NB4 (cell line): ENCODE data around the gene TGFBR3.

Source experiments
- DNase-seq: peaks from one replicate; pipeline ENCODE4 v3.0.0; 2010; ENCODE audit warnings: low read depth
- H3K4me3 ChIP-seq: one replicate; pipeline ENCODE4 v1.5.1; 2011; ENCODE audit warnings: mild to moderate bottlenecking, low read depth, low read length, moderate library complexity
- MYC ChIP-seq: IDR thresholded peaks from 2 replicates; pipeline ENCODE4 v1.6.1; 2011; ENCODE audit warnings: low read depth, low read length
- POLR2A ChIP-seq: IDR thresholded peaks from 2 replicates; pipeline ENCODE4 v1.6.1; 2011; ENCODE audit warnings: mild to moderate bottlenecking; ENCODE audit not compliant: insufficient read length; ENCODE audit errors: extremely low read depth
- TF ChIP-seq, protein P1 (sequence below): IDR thresholded peaks from 2 replicates; pipeline ENCODE4 v1.6.1; 2011; ENCODE audit warnings: low read depth, low read length
- TF ChIP-seq, protein P2 (sequence below): IDR thresholded peaks from one replicate; pipeline ENCODE4 v1.5.1; 2012; ENCODE audit warnings: low read depth, low read length

The TGFBR3 gene

DNA sequence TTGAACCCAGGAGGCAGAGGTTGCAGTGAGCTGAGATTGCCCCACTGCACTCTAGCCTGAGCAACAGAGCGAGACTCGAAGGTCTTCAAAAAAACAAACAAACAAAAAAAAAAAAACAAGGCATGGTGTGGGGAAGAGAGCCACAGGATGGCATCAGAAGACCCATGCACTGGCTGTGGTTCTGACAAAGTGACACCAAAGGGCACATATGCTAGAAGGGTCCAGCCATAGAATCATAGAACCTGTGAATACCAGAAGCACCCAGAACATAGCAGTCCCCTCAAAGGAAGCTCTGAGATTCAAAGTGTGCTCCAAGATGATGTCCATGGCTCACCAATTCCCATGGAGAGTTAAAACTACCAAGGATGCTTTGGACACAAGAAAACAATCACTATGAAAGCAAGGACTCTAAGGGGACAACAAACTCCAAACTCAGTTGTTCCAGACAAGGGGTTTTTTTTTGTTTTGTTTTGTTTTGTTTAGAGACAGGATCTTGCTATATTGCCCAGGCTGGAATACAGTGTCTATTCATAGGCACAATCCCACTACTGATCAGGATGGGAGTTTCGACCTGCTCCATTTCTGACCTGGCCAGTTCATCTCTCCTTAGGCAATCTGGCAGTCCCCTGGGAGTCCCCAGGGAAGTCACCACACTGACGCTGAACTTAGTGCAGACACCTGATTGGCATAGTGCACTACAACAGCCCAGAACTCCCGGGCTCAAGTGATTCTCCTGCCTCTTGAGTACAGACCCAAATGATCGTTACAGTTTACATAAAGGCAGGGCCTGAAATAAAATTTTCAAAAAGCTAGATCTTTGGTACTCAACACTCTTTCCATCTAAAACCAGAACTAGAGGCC, 56.4 kb downstream of the TGFBR3 start:
- no peak for DNase-seq
- H3K4me3 ChIP-seq = no peak overlapping the region
- TF ChIP-seq POLR2A (no peak), MYC (no peak)
- TF ChIP-seq, protein P1, sequence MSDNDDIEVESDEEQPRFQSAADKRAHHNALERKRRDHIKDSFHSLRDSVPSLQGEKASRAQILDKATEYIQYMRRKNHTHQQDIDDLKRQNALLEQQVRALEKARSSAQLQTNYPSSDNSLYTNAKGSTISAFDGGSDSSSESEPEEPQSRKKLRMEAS = no peak
- TF ChIP-seq, protein P2, sequence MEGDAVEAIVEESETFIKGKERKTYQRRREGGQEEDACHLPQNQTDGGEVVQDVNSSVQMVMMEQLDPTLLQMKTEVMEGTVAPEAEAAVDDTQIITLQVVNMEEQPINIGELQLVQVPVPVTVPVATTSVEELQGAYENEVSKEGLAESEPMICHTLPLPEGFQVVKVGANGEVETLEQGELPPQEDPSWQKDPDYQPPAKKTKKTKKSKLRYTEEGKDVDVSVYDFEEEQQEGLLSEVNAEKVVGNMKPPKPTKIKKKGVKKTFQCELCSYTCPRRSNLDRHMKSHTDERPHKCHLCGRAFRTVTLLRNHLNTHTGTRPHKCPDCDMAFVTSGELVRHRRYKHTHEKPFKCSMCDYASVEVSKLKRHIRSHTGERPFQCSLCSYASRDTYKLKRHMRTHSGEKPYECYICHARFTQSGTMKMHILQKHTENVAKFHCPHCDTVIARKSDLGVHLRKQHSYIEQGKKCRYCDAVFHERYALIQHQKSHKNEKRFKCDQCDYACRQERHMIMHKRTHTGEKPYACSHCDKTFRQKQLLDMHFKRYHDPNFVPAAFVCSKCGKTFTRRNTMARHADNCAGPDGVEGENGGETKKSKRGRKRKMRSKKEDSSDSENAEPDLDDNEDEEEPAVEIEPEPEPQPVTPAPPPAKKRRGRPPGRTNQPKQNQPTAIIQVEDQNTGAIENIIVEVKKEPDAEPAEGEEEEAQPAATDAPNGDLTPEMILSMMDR = no peak

DNA sequence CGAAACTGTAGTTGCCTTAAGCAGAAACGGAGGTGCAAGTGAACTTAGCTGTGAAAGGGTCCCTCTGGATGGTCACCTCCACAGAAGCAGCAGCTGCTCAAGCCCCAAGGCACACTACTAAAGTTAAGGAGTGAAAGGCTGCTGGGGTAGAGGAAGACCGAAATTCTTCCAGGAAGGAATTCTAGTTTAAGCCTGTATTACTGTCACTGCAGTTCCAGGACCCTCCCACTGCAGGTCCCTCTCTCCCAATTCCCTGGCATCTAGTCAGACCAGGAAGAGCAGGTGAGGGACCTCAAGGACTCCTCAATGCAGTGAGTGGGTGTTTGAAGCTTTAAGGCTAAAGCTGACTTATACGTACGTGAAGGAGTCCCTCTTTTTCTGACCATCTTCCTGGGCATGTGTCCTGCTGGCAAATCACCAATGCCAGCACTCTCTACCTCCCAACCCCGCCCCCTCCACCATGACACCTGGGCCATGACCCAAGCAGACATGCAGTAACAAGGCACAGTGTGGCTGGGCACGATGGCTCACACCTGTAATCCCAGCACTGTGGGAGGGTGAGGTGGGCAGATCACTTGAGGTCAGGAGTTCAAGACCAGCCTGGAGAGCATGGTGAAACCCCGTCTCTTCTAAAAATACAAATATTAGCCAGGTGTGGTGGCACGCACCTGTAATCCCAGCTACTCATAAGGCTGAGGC, 57.2 kb downstream of the TGFBR3 start:
- H3K4me3 ChIP-seq = no peak overlapping the region
- TF ChIP-seq, protein P2 = no peak
- TF ChIP-seq, protein P1 = no peak
- TF ChIP-seq MYC = no peak
- no peak for TF ChIP-seq POLR2A
- DNase-seq = no peak

DNA sequence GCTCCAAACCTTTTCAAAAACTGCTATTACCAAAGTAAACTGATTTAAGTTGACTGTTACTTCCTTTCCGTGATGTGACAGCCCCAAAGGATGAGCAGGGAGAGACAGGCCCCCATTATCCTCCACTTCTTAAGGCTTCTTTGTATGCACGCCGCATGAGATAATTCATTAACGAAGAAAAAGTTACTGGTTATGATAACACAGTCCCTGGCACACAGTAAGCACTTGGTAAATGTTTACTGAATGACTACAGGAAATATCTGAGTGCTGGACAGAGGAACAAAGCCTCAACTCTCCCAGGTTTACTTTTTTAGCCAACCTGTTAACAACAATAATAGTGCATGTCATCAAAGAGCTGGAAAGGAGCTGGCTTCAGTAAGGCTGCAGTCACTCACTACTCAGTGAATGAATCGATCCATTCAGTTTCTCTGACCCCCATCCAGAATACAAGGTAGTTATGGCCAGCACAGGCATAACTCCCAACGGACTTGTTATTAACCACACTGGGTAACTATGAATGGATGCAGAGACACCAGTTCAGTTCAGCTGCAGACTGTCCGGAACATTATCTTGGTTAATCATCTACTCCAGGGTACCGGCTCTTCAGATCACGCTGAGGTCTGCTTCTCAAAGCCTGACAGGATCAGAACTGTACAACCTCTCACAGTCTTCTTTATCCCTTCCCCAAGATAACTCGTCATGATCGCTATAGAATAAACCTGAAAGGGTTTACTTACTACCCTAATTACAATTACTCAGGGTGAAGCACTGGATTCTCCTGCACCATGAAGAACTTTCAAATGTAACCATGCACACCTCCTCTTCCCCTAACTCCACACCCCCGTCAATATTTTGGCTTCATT, 58.3 kb downstream of the TGFBR3 start:
- H3K4me3 ChIP-seq = no peak overlapping the region
- TF ChIP-seq, protein P2 = no peak
- TF ChIP-seq MYC (no peak), POLR2A (no peak)
- TF ChIP-seq, protein P1 = no peak
- DNase-seq = no peak

DNA sequence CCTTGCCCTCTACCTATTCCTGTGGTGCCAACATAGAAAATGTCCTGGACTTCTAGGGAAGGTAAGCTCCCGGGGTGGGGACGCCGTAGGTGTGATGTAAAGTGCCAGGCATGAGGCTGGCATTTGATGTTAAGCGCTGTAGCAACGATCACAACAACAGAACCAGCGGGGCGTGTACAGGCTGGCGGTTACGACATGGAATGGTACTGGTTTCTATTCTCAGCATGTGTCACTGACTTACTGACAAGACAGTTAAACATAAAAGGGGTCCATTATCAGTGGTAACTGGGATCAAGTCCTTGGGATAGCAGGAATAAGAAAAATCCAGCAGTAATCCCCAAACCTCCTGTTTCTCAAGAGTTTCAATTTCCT, 58.9 kb downstream of the TGFBR3 start:
- DNase-seq = no peak
- no peak overlapping the region for H3K4me3 ChIP-seq
- TF ChIP-seq, protein P2 = no peak
- TF ChIP-seq POLR2A (no peak), MYC (no peak)
- TF ChIP-seq, protein P1 = no peak

DNA sequence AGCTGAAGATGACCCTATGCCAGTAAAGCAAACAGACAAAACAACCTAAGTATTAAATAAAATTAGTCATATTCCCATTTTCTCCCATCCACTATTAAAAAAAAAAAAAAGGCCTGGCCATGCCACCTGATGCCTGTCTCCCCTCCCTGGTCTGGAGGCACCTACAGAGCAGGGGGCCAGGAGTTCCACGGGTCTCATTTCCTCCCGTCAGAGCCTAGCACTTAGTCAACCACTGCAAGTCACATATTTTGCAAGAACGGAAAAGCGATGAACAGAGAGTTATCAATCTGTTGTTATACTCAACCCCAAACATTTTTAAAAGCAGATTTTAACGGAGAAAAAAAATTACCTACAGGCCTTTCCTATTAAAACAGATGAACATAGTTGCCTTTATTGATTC, 59.3 kb downstream of the TGFBR3 start:
- H3K4me3 ChIP-seq = no peak overlapping the region
- no peak for DNase-seq
- TF ChIP-seq MYC (no peak), POLR2A (no peak)
- TF ChIP-seq, protein P1 = no peak
- TF ChIP-seq, protein P2 = no peak
